NCI-H526 (cell line): ENCODE data around the gene HS1BP3.

Source experiments
- DNase-seq, 2 experiments: peaks; one replicate each; lab custom pipeline; 2025; lab: John Stamatoyannopoulos, UW

HS1BP3 gene

GRCh38 chr2:20600756-20601325, 50.1 kb downstream of the HS1BP3 start:
- no peak for DNase-seq

DNA sequence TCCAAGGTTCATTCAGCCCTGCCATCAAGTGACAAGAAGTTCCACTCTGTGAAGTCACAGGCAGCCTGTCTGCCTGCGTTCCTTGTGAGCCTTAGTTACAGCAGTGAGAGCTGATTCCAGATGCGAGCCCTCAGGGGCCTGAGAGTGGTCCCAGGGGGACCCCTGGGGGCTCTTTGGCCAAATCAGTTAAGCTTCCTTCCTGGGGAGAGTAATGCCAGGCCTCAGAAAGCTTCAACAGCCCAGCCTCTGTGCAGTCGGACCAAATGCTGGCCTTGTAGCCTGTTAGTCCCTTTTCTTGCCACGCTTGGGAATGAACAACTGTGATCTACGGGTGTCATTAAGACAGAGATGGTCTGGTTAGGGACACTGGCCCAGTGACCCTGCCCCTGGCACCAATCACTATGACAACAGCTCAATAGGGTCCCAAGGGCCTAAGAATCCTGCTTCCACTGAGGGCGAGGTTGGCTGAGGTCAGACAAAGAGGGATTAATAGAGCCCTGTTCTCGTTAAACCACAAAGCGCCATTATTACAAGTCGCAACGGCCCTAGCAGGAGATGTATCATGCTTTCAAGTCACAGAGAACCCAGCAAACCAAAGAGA, 50.9 kb downstream of the HS1BP3 start:
- DNase-seq: peak in 1 of 2 experiments; percentile 18

- DNase-seq: no peak
Observed at GRCh38 chr2:20599001-20599600, 51.8 kb downstream of the HS1BP3 start.

- DNase-seq: no peak
Observed at GRCh38 chr2:20597860-20598183, 53.1 kb downstream of the HS1BP3 start.

DNA sequence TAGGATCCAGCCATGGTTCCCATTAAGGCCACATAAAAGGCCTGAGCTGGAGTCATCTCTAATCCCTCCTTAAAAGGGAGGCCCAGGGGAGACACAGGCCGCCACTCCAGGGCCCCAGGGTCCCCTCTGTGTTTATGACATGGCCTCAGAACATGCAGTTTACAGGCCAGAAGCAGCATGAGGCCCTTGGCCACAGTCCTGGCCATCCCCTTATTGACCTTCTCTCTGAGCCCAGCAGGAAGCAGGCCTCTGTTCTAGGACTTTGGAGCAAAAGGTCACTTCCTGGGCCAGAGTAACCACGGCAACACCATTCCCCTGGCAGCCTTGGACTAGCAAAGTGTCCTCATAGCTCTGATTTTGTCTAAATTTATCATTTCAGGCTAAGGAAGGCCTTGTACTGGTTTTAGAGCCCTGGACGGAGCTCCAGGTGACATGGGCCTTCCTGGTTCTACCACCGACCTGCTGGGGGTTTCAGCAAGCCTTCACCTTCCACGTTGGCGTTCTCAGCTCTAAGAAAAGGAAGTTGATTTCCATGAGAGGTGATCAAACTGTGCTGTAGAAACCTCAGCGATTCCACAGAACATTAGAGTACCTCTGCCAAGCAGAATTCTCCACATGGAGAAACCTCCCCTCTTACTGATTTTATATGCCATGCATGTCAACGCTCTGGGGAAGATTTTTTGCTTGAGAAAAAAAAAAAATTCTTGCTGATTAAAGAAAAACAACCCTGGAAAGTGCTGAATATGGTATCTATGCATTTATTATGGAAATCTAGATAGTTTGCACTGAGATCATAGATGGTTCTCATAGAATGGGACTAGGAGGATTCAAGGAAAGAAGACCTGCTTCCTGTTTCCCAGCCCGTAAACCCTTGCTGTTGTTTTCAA, 53.7 kb downstream of the HS1BP3 start:
- DNase-seq: no peak

- DNase-seq: no peak
Observed at GRCh38 chr2:20596193-20596972, 54.5 kb downstream of the HS1BP3 start.

DNA sequence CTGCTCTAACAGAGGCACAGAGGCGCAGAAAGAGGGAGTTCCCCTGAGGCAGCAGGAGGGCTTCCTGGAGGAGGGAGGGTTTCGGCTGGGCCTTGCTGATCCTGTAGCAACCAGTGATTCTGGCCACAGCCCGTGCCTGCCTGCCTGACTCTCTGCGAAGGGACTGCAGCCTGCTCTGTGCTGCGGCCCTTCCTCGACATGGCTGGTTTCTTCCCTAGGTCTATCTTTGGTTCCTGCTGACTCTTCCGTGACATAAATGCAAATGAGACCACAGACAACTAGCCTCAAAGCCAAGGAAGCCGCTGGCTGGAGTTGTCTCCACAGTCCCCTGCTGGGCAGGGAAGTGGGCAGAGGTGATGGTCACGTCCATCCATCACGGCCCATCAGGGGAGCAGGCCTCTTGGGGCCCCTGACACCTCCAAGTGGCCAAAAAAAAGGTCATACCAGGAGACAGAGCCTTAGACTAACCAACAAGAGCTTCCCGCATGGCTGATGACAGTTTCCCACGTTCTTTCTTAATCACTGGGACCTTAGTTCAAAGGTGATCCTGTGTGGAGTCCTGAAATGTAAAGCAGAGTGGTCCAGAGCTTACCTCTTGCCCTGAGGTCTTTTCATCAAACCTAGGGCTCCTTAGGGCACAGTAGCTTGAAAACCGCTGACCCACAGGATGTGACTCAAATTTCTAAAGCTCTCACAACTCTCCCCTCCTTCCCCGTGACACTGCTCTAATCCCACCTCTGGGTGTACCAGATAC, 55.3 kb downstream of the HS1BP3 start:
- peak; percentile 28 to 72 for DNase-seq

GRCh38 chr2:20594957-20595356, 55.9 kb downstream of the HS1BP3 start:
- no peak for DNase-seq

DNA sequence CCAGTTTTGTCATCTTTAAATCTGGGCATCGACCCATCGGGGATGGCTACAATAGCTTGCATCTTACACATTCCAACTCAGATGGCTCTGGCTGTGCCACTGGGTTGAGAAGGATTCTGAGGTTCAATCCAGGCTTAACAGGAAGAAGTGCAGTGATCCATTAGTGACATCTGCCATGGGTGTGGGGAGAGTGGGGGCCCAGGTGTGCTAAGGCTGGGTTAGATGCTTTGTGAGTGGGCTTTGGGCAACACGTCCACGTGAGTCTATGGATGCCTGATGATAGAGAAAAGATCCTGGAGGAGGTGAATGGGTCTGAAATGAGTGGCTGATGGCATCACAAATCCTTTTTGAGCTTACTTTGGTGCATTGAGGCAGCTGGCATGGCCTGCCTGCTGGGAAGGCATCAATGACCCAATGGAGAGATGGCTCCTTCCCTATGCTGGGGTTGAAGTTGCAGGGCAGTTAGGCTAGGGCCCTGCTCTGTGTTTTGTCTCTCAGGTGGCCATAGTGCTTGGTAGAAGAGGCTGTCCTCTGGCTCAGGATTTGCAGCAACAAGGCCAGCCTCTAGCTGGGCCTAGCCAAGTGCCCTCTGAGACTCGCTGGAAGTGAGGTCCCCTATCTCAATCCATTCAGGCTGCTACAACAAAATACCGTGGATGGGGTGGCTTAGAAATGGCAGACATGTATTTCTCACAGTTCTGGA, 56.7 kb downstream of the HS1BP3 start:
- DNase-seq: no peak

GRCh38 chr2:20593072-20594034, 57.5 kb downstream of the HS1BP3 start:
- DNase-seq: no peak

DNA sequence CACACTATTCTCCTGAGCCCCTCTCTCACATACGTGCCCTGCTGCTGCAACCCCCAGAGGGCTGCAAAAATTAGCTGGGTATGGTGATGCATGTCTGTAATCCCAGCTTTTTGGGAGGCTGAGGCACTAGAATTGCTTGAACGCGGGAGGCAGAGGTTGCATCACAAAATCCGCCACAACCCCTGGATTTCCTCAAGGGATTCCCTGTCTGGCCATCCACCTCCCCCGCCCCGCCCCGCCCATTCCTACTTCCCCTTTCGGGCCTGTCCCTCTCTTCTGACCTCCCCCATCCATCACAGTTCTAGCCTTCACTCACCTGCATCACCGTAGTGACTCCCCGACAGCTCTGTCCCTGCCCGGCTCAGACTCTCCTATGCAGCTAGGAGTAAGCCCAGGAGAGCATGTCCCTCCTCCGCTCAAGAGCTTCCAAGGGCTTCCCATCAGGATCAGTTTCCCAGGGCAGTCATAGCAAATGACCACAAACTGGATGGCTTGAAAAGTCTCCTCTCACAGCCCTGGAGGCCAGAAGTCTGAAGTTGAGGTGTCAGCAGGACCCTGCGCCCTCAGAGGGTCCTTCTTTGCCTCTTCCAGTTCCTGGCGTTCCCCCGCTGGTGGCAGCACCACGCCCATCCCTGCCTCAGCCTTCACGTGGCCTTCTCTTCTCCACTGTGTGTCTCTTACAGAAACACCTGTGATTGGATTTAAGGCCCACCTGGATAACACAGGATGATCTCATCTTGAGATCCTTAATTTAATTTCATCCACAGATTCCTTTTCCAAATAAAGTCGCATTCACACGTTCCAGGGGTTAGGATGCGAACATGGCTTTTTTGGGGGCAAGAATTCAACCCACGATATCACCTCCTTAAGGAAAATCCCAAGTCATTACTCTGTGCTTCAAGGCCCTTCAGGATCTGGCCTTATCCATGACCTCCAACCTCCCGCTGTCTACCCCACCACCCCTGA, 58.5 kb downstream of the HS1BP3 start:
- DNase-seq: peak in 1 of 2 experiments; percentile 12

DNA sequence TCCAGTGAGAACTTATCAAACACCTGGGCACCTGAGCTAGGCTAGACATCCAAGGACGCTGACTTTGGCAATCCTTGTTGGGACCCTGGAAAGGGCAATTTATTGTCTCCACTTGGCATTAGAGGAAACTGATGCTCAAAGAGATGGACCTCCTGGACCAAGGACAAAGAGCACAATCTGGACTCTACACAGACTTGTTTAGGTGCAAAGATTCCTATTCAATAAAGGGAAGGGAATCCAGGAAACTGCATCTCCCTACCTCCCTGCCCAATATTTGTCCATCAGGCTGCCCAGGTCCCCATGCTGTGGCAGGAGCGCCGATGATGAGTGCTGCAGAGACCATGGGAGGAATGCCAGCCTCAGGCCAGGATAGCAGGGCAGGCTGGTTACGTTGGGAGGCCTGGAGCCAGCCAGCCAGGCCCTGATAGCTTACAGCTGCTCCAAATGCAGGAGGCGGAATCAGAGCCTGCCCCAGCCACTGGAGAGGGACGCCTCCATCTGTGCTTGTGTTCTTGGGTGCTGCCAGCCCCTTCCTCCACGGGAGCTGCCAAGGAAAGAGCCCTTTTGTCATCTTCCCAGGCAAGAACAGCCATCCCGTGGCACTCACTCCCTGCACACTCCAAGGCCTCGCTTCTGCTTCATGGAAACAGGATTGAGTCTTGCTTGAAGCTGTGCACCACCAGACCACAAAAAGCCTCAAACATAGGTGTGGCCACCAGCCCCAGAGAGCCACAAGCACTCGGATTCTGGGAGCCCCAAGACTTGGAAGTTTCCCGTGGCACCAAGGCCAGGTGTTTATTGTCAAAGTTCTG, 60.0 kb downstream of the HS1BP3 start:
- DNase-seq: no peak

- no peak for DNase-seq
Observed at GRCh38 chr2:20589975-20590703, 60.8 kb downstream of the HS1BP3 start.

- DNase-seq: no peak
Observed at GRCh38 chr2:20588918-20589871, 61.7 kb downstream of the HS1BP3 start.
